Naive thymus-derived CD4-positive, alpha-beta T cell (primary cell): ENCODE data around the gene ZNF267. TPM values are rescaled to one million over a fixed set of nuclear protein-coding genes. Genes with fewer than 3 reads are reported as not detected.

Experiments used
- ATAC-seq: fragments of 150-1000 bp; cut with Tn5 transposase; 2 replicates; pipeline ENCODE4 v1.10.0; 2021; ENCODE audit warnings: mild to moderate bottlenecking, moderate library complexity
- CTCF ChIA-PET: fragments of 350-600 bp; sonication (Branson Sonifier 250); formaldehyde crosslinking; loops from one replicate; lab custom pipeline; 2021; ENCODE audit warnings: antibody characterized with exemption; lab: Charles Lee
- POLR2A ChIA-PET: fragments of 350-600 bp; sonication (Branson Sonifier 250); formaldehyde crosslinking; loops from one replicate; lab custom pipeline; 2021; ENCODE audit warnings: antibody characterized with exemption, inconsistent platforms; lab: Charles Lee
- DNase-seq, 9 donors: peaks; one replicate each; pipeline versions ENCODE4 v3.0.0 to v3.0.0-alpha.2; 2020 to 2022; ENCODE audit warnings: mixed read lengths in 1 of 9
- H3K27ac ChIP-seq: one replicate; pipeline ENCODE4 v1.7.0; 2013; ENCODE audit warnings: mild to moderate bottlenecking, low read depth, low read length, moderate library complexity
- H3K27me3 ChIP-seq, 2 donors: one replicate each; pipeline ENCODE4 v1.7.0; 2013; ENCODE audit warnings: low read length in 2 of 2, mild to moderate bottlenecking in 2 of 2, moderate library complexity in 2 of 2; ENCODE audit not compliant: control insufficient read depth in 2 of 2, insufficient read depth in 2 of 2
- H3K36me3 ChIP-seq, 3 experiments: 1 replicate in 2 of 3; 2 replicates in 1 of 3; pipeline ENCODE4 v1.7.0; 2013; ENCODE audit warnings: low read length in 3 of 3, mild to moderate bottlenecking in 3 of 3, moderate library complexity in 1 of 3; ENCODE audit not compliant: insufficient read depth in 3 of 3, control insufficient read depth in 2 of 3
- H3K4me1 ChIP-seq, 2 donors: one replicate each; pipeline ENCODE4 v1.7.0; 2013; ENCODE audit warnings: low read length in 2 of 2, mild to moderate bottlenecking in 2 of 2, moderate library complexity in 1 of 2; ENCODE audit not compliant: control insufficient read depth in 2 of 2, insufficient read depth in 2 of 2
- H3K4me3 ChIP-seq: 2 replicates; pipeline ENCODE4 v1.7.0; 2013; ENCODE audit warnings: mild to moderate bottlenecking, low read length
- H3K9me3 ChIP-seq, 3 experiments: 1 replicate in 2 of 3; 2 replicates in 1 of 3; pipeline ENCODE4 v1.7.0; 2013; ENCODE audit warnings: low read length in 3 of 3; ENCODE audit not compliant: control insufficient read depth in 2 of 3
- H3K27ac Mint-ChIP-seq, 9 donors: one replicate each; pipeline ENCODE4 v1.8.0; 2020 to 2022; ENCODE audit warnings: mixed read lengths in 9 of 9, mild to moderate bottlenecking in 8 of 9, moderate library complexity in 5 of 9, inconsistent platforms in 2 of 9
- H3K27me3 Mint-ChIP-seq, 5 donors: one replicate each; pipeline ENCODE4 v1.8.0; 2021 to 2022; ENCODE audit warnings: mixed read lengths in 5 of 5, mild to moderate bottlenecking in 1 of 5
- H3K36me3 Mint-ChIP-seq, 5 donors: one replicate each; pipeline ENCODE4 v1.8.0; 2020 to 2022; ENCODE audit warnings: mixed read lengths in 5 of 5, mild to moderate bottlenecking in 3 of 5, inconsistent platforms in 1 of 5
- H3K4me1 Mint-ChIP-seq, 7 donors: one replicate each; pipeline ENCODE4 v1.8.0; 2020 to 2022; ENCODE audit warnings: mixed read lengths in 7 of 7, mild to moderate bottlenecking in 3 of 7, inconsistent platforms in 1 of 7
- H3K4me3 Mint-ChIP-seq, 10 donors: one replicate each; pipeline ENCODE4 v1.8.0; 2020 to 2022; ENCODE audit warnings: mild to moderate bottlenecking in 10 of 10, mixed read lengths in 10 of 10, moderate library complexity in 6 of 10, inconsistent platforms in 2 of 10
- H3K9me3 Mint-ChIP-seq, 11 donors: one replicate each; pipeline ENCODE4 v1.8.0; 2020 to 2022; ENCODE audit warnings: mixed read lengths in 11 of 11, mild to moderate bottlenecking in 4 of 11, inconsistent platforms in 1 of 11, moderate library complexity in 1 of 11
- intact Hi-C, 2 donors: fragments of 100-400 bp; cut with micrococcal nuclease; formaldehyde crosslinking; loops; one replicate each; pipeline ENCODE4 v1.15.1; 2023
- polyA plus RNA-seq, 2 donors: library from polyadenylated mRNA; unstranded; fragments of 300-500 nt; fragmentation: Illumina TruSeq; gene quantifications; one replicate each; pipeline ENCODE4 v1.2.3, GENCODE V29; 2021
- total RNA-seq, 6 experiments: library from RNA in 5 of 6; stranded (reverse) in 5 of 6; gene quantifications; 1 replicate in 5 of 6; 2 replicates in 1 of 6; pipeline ENCODE4 v1.2.3 and lab custom pipeline; 2021 to 2026

Gene ZNF267
- total and polyA plus RNA-seq, 7 experiments from 2014 or later, result 7.3 to 74.9 (median 37.5) TPM

- peak overlapping the region; percentile 54 for H3K4me3 ChIP-seq
- Mint-ChIP-seq H3K4me3 (peak overlapping the region; percentile 54 to 86 (median 72)), H3K36me3 (peaks cover 0 to 6% (median 0%) of the 10 kb centered on the region in 5 donors), H3K4me1 (peaks cover 30 to 68% (median 54%) of the 10 kb centered on the region in 7 donors), H3K27me3 (peaks cover 0 to 5% (median 0%) of the 10 kb centered on the region in 5 donors), H3K27ac (peak overlapping the region; percentile 8 to 95 (median 85)), H3K9me3 (peaks cover 0 to 2% (median 0%) of the 10 kb centered on the region in 11 donors)
- ATAC-seq, result peak; percentile 87
- peaks cover 32 to 39% of the 10 kb centered on the region in 2 donors for H3K4me1 ChIP-seq
- intact Hi-C loops, result loop anchor here (1.0 to 10.0 kb wide), 25 partner anchors 8 to 947 kb away; partner anchors contain the start of genes ARMC5 (in 2 of the 2), PYCARD (in 2 of the 2), RUSF1 (in 2 of the 2) and FBXL19 (in 1 of the 2)
- DNase-seq, result peak; percentile 26 to 93 (median 87)
- H3K9me3 ChIP-seq, result no peaks in the 10 kb centered on the region
- H3K27me3 ChIP-seq, result no peaks in the 10 kb centered on the region
- ChIA-PET CTCF (interaction anchor here (0.6 to 2.8 kb wide), 12 partner anchors 9 to 884 kb away, joined by 3 to 34 read pairs (median 4); partner anchors contain the start of genes ZNF646 and ZNF668), POLR2A (interaction anchor here (0.6 to 2.2 kb wide), 15 partner anchors 9 to 825 kb away, joined by 3 to 10 read pairs (median 4); partner anchors contain the start of genes FUS, RUSF1, ZNF646 and ZNF668)
- H3K36me3 ChIP-seq, result peaks cover 0 to 6% (median 0%) of the 10 kb centered on the region in 3 experiments
- peak overlapping the region; percentile 60 for H3K27ac ChIP-seq
These were observed 4.0 kb upstream of the ZNF267 start for GRCh38 chr16:31869511-31870201.

- ATAC-seq (no peak), DNase-seq (no peak)
- Mint-ChIP-seq H3K9me3 (peaks cover 0 to 2% (median 0%) of the 10 kb centered on the region in 11 donors), H3K27ac (peak overlapping the region; percentile 38 to 93 (median 80)), H3K36me3 (peaks cover 0 to 18% (median 0%) of the 10 kb centered on the region in 5 donors), H3K4me1 (peaks cover 41 to 75% (median 60%) of the 10 kb centered on the region in 7 donors), H3K4me3 (peak overlapping the region; percentile 5 to 73 (median 36)), H3K27me3 (peaks cover 0 to 5% (median 0%) of the 10 kb centered on the region in 5 donors)
- Histone ChIP-seq H3K4me1 (peaks cover 42 to 50% of the 10 kb centered on the region in 2 donors), H3K36me3 (peaks cover 0 to 6% (median 0%) of the 10 kb centered on the region in 3 experiments), H3K27ac (no peak overlapping the region), H3K27me3 (no peaks in the 10 kb centered on the region), H3K9me3 (no peaks in the 10 kb centered on the region), H3K4me3 (no peak overlapping the region)
- ChIA-PET CTCF (interaction anchor here (0.6 kb wide), 1 partner anchor 420 kb away, joined by 6 read pairs; no protein-coding TSS in a partner anchor), POLR2A (interaction anchor here (0.9 to 2.2 kb wide), 2 partner anchors 175 to 412 kb away, joined by 3 to 9 read pairs; partner anchors contain the start of gene ARMC5)
- intact Hi-C loops, result loop anchor here in 1 of 2 donors (10.0 kb wide), 1 partner anchor 916 kb away; the partner anchor contains the start of gene SETD1A
These were observed 2.8 kb upstream of the ZNF267 start for GRCh38 chr16:31870809-31871208.

- DNase-seq (no peak), ATAC-seq (no peak)
- Histone ChIP-seq H3K27me3 (no peaks in the 10 kb centered on the region), H3K27ac (no peak overlapping the region), H3K9me3 (no peaks in the 10 kb centered on the region), H3K4me1 (peaks cover 49 to 56% of the 10 kb centered on the region in 2 donors), H3K4me3 (no peak overlapping the region), H3K36me3 (peaks cover 0 to 6% (median 0%) of the 10 kb centered on the region in 3 experiments)
- H3K36me3 Mint-ChIP-seq, result peaks cover 0 to 24% (median 0%) of the 10 kb centered on the region in 5 donors
- H3K27me3 Mint-ChIP-seq, result peaks cover 0 to 2% (median 0%) of the 10 kb centered on the region in 5 donors
- H3K27ac Mint-ChIP-seq, result peak overlapping the region in 6 of 9 donors; percentile 20 to 93 (median 70)
- peak overlapping the region in 4 of 10 donors; percentile 3 to 43 (median 28) for H3K4me3 Mint-ChIP-seq
- ChIA-PET POLR2A (interaction anchor here (0.6 to 0.9 kb wide), 2 partner anchors 412 to 967 kb away, joined by 3 read pairs; partner anchors contain the start of gene ARMC5), CTCF (no interaction called here)
- peaks cover 46 to 82% (median 67%) of the 10 kb centered on the region in 7 donors for H3K4me1 Mint-ChIP-seq
- H3K9me3 Mint-ChIP-seq, result peaks cover 0 to 2% (median 0%) of the 10 kb centered on the region in 11 donors
- intact Hi-C loops, result loop anchor here in 1 of 2 donors (10.0 kb wide), 1 partner anchor 917 kb away; the partner anchor contains the start of gene SETD1A
These were observed 2.1 kb upstream of the ZNF267 start for GRCh38 chr16:31871510-31871909.

- Mint-ChIP-seq H3K9me3 (peaks cover 0 to 2% (median 0%) of the 10 kb centered on the region in 11 donors), H3K27me3 (peaks cover 0 to under 1% (median 0%) of the 10 kb centered on the region in 5 donors), H3K4me3 (peak overlapping the region in 9 of 10 donors; percentile 27 to 97 (median 64)), H3K36me3 (peaks cover 0 to 30% (median 0%) of the 10 kb centered on the region in 5 donors), H3K27ac (peak overlapping the region in 8 of 9 donors; percentile 71 to 96 (median 88)), H3K4me1 (peaks cover 50 to 89% (median 74%) of the 10 kb centered on the region in 7 donors)
- H3K4me3 ChIP-seq, result no peak overlapping the region
- no peaks in the 10 kb centered on the region for H3K27me3 ChIP-seq
- POLR2A ChIA-PET, result interaction anchor here (0.6 to 1.4 kb wide), 3 partner anchors 10 to 967 kb away, joined by 3 to 4 read pairs (median 3); partner anchors contain the start of genes ZNF646 and ZNF668
- CTCF ChIA-PET, result interaction anchor here (0.6 to 1.5 kb wide), 2 partner anchors 887 to 888 kb away, joined by 3 read pairs; no protein-coding TSS in a partner anchor
- no peak overlapping the region for H3K27ac ChIP-seq
- H3K36me3 ChIP-seq, result peaks cover 0 to 6% (median 0%) of the 10 kb centered on the region in 3 experiments
- H3K4me1 ChIP-seq, result peaks cover 56 to 63% of the 10 kb centered on the region in 2 donors
- DNase-seq, result no peak
- no peaks in the 10 kb centered on the region for H3K9me3 ChIP-seq
- intact Hi-C loops, result loop anchor here in 1 of 2 donors (10.0 kb wide), 1 partner anchor 917 kb away; the partner anchor contains the start of gene SETD1A
- no peak for ATAC-seq
These were observed 1.4 kb upstream of the ZNF267 start for GRCh38 chr16:31872201-31872600.

- peak overlapping the region; percentile 89 to 99 (median 94) for H3K4me3 Mint-ChIP-seq
- peak in 2 of 9 donors; percentile 13 to 34 for DNase-seq
- H3K27ac ChIP-seq, result peak overlapping the region; percentile 94
- ChIA-PET POLR2A (interaction anchor here (1.2 to 3.0 kb wide), 4 partner anchors 9 to 415 kb away, joined by 3 to 17 read pairs (median 10); partner anchors contain the start of gene ARMC5), CTCF (interaction anchor here (0.7 kb wide), 1 partner anchor 19 kb away, joined by 3 read pairs; no protein-coding TSS in a partner anchor)
- peaks cover 0 to 3% (median 0%) of the 10 kb centered on the region in 11 donors for H3K9me3 Mint-ChIP-seq
- H3K27me3 ChIP-seq, result no peaks in the 10 kb centered on the region
- peaks cover 65 to 74% of the 10 kb centered on the region in 2 donors for H3K4me1 ChIP-seq
- intact Hi-C loops, result loop anchor here in 1 of 2 donors (5.0 to 10.0 kb wide), 2 partner anchors 43 to 920 kb away; partner anchors contain the start of gene SETD1A
- no peaks in the 10 kb centered on the region for H3K9me3 ChIP-seq
- no peaks in the 10 kb centered on the region for H3K27me3 Mint-ChIP-seq
- H3K36me3 Mint-ChIP-seq, result peaks cover 0 to 53% (median 9%) of the 10 kb centered on the region in 5 donors
- peak overlapping the region; percentile 90 for H3K4me3 ChIP-seq
- H3K27ac Mint-ChIP-seq, result peak overlapping the region; percentile 84 to 96 (median 93)
- peaks cover 0 to 14% (median 0%) of the 10 kb centered on the region in 3 experiments for H3K36me3 ChIP-seq
- H3K4me1 Mint-ChIP-seq, result peaks cover 55 to 95% (median 84%) of the 10 kb centered on the region in 7 donors
- peak; percentile 17 for ATAC-seq
These were observed 932 bp downstream of the ZNF267 start for GRCh38 chr16:31874366-31875111.
